22Rv1 (cell line): Measurements from ENCODE around the gene POC5.

ENCODE experiments used
- H3K27ac ChIP-seq: fragments of 450-650 bp; 2 replicates; pipeline ENCODE4 v1.5.1; 2017
- CTCF ChIP-seq: fragments of 450-650 bp; IDR thresholded peaks from 2 replicates; pipeline ENCODE4 v1.5.1; 2017; ENCODE audit warnings: mild to moderate bottlenecking
- ZFX ChIP-seq: fragments of 450-650 bp; IDR thresholded peaks from 2 replicates; pipeline ENCODE4 v1.6.1; 2017; ENCODE audit warnings: antibody characterized with exemption, borderline replicate concordance

Gene POC5

GRCh38 chr5:75648712-75649111 lies 68.5 kb downstream of the POC5 start:
- H3K27ac ChIP-seq = no peak overlapping the region
- TF ChIP-seq CTCF (no peak), ZFX (no peak)

- no peak overlapping the region for H3K27ac ChIP-seq
Observed at GRCh38 chr5:75640826-75641225, 76.4 kb downstream of the POC5 start.

GRCh38 chr5:75640395-75640794 lies 76.8 kb downstream of the POC5 start:
- H3K27ac ChIP-seq = no peak overlapping the region
- no peak for TF ChIP-seq ZFX
- TF ChIP-seq CTCF = no peak

More at GRCh38 chr5:75640826-75641225, 76.4 kb downstream of the POC5 start:
- TF ChIP-seq CTCF (no peak), ZFX (no peak)

- TF ChIP-seq CTCF (no peak), ZFX (no peak)
- no peak overlapping the region for H3K27ac ChIP-seq
Observed at GRCh38 chr5:75639535-75640311, 77.5 kb downstream of the POC5 start.

GRCh38 chr5:75637949-75638348 lies 79.3 kb downstream of the POC5 start:
- no peak for TF ChIP-seq ZFX
- TF ChIP-seq CTCF = no peak

GRCh38 chr5:75632321-75632720 lies 84.9 kb downstream of the POC5 start:
- TF ChIP-seq CTCF = no peak
- no peak for TF ChIP-seq ZFX
- no peak overlapping the region for H3K27ac ChIP-seq

More at GRCh38 chr5:75637949-75638348, 79.3 kb downstream of the POC5 start:
- H3K27ac ChIP-seq = no peak overlapping the region

- no peak for TF ChIP-seq ZFX
- no peak for TF ChIP-seq CTCF
- H3K27ac ChIP-seq = no peak overlapping the region
Observed at GRCh38 chr5:75630875-75631274, 86.4 kb downstream of the POC5 start.
